GM18511 (cell line): ENCODE data around the gene FGF18.

ENCODE experiments used
- ATAC-seq: cut with Tn5 transposase; IDR thresholded peaks from one replicate; pipeline ENCODE4 v1.9.1; 2021; ENCODE audit warnings: mild to moderate bottlenecking, moderate library complexity; ENCODE audit not compliant: unreplicated experiment

FGF18 gene

GRCh38 chr5:171464829-171465228, 45.4 kb downstream of the FGF18 start:
- ATAC-seq = no peak

GRCh38 chr5:171467107-171467506, 47.7 kb downstream of the FGF18 start:
- ATAC-seq = no peak

DNA sequence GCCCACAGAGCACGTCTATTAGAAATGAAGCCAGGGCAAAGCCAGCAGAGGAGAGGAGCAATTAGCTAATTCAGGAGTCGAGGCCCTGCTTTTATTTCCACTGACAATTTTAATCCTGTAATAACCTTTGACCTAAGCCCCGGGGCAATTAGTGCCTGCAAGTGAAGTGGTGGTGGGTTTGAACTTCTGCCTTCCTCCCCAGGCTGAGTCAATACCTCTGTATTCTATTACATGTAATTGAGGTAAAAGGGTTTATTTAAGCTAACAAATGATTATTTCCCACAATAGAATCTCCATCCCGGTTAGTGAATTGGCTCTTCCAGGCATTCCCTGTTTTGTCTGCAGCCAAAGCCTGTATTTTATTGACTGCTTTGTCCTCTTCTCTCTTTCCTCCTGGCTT, 49.9 kb downstream of the FGF18 start:
- no peak for ATAC-seq

DNA sequence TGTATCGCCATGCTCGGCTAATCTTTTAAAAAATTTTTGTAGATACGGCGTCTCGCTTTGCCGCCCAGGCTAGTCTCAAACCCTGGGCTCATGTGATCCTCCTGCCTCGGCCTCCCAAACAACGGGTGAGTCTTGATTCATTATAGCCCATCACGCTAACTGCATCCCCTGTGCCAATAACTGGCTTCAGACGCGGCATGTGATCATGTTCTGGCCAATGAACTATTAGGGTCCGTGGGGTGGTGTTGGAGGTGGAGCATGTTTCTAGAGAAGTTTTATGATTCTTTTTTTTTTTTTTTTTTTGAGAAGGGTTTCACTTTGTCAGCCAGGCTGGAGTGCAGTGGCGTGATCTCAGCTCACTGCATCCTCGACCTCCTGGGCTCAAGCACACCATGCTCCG, 51.0 kb downstream of the FGF18 start:
- no peak for ATAC-seq

GRCh38 chr5:171474230-171474813, 54.9 kb downstream of the FGF18 start:
- no peak for ATAC-seq

GRCh38 chr5:171475596-171475995, 56.1 kb downstream of the FGF18 start:
- no peak for ATAC-seq

DNA sequence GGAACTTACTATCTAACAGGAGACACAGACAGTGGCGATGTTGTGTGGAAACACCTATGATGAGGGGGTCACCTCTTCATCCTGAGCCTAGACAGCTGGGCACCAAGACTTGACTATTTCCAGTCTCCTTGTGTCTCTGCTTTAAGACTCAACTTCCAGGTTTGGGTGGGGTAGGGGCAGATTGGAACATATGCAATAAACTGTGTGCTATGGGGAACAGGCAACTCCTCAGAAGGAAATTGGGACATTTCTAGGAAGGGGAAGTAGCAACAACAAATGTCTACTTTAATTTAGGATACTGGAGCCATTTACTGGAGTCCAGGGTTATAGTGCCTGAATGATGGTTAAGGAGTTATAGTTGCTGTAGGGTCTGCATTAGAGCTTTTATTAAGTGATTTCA, 57.3 kb downstream of the FGF18 start:
- no peak for ATAC-seq

DNA sequence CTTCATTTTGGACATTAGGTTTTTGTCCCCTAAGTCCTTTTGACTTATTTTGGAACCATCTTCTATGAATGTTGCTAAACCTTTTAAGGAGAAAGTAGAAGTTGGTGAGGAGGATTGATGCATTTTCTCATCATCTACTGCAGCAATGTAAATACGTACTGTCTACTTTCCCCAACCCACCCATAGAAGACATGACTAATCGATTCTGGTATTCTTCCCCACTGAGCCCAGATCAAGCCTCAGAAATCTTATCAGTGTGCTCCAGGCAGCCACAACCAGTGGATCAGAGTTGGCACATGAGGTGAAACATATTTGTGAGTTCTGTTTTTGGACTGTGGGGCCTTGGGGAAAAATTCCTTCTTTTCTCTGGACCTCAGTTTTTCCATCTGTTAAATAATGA, 57.7 kb downstream of the FGF18 start:
- ATAC-seq = no peak

GRCh38 chr5:171477666-171478065, 58.2 kb downstream of the FGF18 start:
- ATAC-seq = no peak

- ATAC-seq = no peak
Measured at GRCh38 chr5:171478946-171479775, 59.7 kb downstream of the FGF18 start.

GRCh38 chr5:171479776-171480125, 60.3 kb downstream of the FGF18 start:
- no peak for ATAC-seq

DNA sequence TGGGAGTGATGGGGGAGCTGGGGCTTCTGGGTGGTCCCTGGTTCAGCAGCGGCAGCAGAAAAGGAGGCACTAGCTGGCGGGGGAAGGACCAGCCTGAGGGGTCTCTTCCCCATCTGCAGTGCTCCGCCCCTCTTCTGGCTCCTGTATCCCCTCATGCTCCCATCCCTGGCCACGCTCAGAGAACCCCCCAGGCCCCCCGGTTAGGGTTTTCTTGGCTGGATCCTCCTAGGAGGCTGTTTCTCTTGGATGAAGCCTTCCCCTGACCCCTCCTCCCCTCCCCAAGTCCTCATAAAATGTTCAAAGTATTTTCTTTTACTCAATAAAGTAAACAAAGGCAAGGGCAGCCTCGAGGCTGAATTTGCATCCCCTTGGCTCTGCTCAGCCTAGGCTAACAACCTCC, 60.8 kb downstream of the FGF18 start:
- ATAC-seq = no peak

DNA sequence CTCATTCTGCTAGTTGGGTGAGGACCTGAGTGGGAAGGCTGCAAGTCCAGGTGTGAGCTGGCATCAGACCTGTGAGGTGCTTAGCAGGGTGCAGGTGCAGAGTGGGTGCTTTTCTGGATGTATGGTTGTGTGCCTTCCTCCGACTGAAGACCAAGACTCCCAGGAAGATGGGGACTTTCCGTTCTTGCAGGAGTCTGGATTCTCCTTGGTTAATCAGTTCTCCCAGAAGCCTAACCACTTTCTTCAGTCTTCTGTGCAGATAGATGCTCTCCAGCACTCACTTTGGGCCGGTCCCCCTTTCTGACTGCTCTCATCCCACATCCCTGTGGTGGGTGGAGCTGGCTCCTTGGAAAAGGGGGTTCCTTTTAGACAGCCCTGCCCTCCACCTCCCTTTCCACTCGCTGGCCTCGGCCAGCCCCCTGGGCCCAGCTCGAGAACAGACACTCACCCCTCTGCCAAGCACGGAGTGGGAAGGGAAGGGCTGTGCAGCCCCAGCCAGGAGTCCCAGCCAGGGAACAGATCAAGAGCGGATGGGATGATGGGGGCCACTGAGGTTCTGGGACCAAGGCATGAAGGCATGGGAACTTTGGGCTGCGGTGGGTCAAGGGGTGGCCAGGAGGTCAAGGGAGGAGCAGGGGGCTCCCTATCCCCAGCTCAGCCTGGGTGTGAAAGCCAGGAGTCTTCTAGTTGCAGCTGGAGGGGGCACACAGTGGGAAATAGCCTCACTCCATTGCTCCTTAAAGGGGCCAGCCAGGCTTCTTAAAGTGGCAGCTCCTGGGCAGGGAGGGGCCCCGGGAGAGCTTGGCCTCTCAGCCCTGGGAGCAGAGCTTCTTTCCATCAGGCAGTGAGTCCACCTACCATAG, 62.4 kb downstream of the FGF18 start:
- no peak for ATAC-seq

- no peak for ATAC-seq
Measured at GRCh38 chr5:171482434-171482730, 62.9 kb downstream of the FGF18 start.

GRCh38 chr5:171483551-171484135, 64.2 kb downstream of the FGF18 start:
- no peak for ATAC-seq

DNA sequence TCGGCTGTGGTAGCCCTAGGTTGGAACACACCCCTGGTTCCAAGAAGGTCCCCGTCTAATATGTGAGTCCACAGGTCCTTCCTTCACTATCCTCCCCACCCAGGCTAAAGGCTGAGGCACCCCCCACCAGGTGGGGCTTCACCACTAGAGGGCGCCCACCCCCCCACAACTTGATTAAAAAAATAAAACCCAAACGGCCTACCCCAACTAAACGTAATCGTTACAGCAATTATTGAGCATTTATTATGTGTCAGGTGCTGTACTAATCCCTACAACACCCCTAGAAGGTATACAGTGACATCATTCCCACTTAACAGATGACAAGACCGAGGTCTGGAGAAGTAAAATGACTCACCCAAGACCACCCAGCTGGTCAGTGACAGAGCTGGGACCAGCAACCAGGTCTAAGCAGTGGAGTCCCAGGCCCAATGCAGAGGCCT, 65.0 kb downstream of the FGF18 start:
- no peak for ATAC-seq

DNA sequence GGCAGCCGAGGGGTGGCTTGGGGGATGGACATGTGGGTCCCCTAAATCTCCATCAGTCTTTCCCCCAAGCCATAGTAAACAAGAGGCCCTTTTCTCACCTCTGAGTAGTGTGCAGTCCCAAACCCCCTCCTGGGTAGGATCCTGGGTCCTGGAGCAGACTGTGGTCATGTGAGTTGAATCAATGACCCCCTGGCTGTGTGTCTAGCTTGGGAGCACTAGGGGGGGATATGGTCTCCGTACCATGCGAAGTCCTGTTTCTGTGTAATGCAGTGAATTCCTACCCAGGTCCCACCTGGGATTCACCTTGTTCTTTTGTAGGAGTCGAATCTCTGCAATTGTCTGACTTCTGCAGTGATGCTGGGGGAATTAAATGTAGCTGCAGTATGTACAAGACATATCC, 66.2 kb downstream of the FGF18 start:
- no peak for ATAC-seq

GRCh38 chr5:171486613-171487012, 67.2 kb downstream of the FGF18 start:
- ATAC-seq = no peak

GRCh38 chr5:171488876-171489275, 69.4 kb downstream of the FGF18 start:
- no peak for ATAC-seq

GRCh38 chr5:171492781-171493180, 73.3 kb downstream of the FGF18 start:
- no peak for ATAC-seq

GRCh38 chr5:171493646-171494393, 74.4 kb downstream of the FGF18 start:
- no peak for ATAC-seq
